GM23248 (cell line): ENCODE measurements around the gene RORB.

Experiments used
- EZH2 ChIP-seq: fragments of 200-600 bp; sonication (generic); IDR thresholded peaks from 2 replicates; pipeline ENCODE4 v1.6.1; 2018; ENCODE audit warnings: antibody characterized with exemption, mild to moderate bottlenecking; ENCODE audit not compliant: insufficient read depth, poor library complexity, severe bottlenecking
- EZH2phosphoT487 ChIP-seq: fragments of 200-600 bp; sonication (generic); IDR thresholded peaks from 2 replicates; pipeline ENCODE4 v1.6.1; 2018; ENCODE audit warnings: antibody characterized with exemption, moderate library complexity, mild to moderate bottlenecking, low read depth; ENCODE audit not compliant: insufficient read depth

DNA sequence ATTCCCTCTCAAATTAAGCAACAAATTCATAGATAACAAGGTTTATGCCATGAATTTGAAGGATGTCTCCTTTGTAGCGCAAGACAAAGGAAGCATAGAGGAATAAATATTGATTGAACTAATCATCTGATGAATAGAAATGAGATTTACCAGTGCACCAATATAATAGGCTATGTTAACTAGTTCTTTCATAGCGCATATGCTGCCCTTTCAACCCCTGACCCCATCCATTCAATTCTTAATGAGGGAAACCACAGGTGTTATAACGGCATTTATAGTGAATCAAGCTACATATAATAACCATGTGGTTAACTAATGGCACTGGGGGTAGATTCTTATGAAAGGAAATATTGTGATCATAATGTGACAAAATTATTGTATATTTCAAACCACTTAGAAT, 6.5 kb downstream of the RORB start:
- TF ChIP-seq EZH2 (no peak), EZH2phosphoT487 (no peak)
